ENCODE results near the gene KIF14. TPM values are rescaled to one million over a fixed set of nuclear protein-coding genes. Genes with fewer than 3 reads are reported as not detected.
"Not testable (repeated sequence)": the region's sequence is repeated elsewhere in the genome, so short reads cannot be mapped to it uniquely, and the experiment has no call there.

Gene KIF14
- polyA plus RNA-seq, 1 donor from 2014 or later = 0.16 TPM

DNA sequence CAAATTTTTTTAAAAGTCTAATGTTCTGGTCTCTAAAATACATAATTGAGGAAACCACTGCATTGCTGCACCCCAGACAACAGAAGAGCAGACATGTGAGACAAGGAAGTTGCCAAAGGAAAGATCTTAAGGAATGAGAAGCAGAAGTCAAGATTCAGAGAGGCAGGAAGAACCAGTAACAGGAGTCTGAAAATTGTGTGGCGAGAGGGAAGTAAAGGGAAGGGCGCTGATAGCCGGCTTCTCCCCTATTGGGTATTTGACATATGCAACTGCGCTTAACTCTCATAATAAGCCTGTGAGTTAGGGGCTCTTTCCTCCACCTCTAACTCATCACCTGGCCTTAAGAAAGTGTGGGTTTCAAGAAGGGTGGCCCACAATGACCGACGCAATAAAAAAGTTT is 21.9 kb upstream of the KIF14 start:
- no peak overlapping the region for H3K4me3 Mint-ChIP-seq
- H3K27ac Mint-ChIP-seq = peak overlapping the region in 1 of 3 donors; percentile 53
- no peaks in the 10 kb centered on the region for H3K27me3 Mint-ChIP-seq
- H3K4me1 Mint-ChIP-seq = peaks cover 9 to 14% (median 12%) of the 10 kb centered on the region in 3 donors
- H3K36me3 Mint-ChIP-seq = peaks cover 6% of the 10 kb centered on the region
- no peaks in the 10 kb centered on the region for H3K9me3 Mint-ChIP-seq

DNA sequence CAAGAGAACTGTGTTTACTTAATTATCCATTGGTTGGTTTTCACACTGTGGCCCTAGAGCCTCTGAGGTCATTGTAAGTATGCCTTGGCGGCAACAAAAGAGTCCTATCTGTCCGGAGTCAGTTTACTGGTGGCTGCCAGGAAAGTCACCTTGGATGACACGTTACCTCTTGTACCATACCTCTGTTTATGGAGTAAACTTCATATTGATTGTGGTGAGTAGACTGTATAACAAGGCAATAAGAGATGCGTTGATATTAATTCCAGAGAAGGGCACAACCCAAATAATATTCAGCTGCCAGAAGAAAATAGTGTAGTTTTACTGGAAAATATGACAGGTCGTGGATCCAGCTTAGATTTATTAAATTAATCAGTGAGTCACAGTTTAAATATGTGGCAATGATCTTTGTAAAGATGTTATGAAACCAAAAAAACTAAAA is 20.4 kb upstream of the KIF14 start:
- Mint-ChIP-seq H3K4me1 (peaks cover 5 to 7% (median 5%) of the 10 kb centered on the region in 3 donors), H3K27me3 (no peaks in the 10 kb centered on the region), H3K9me3 (no peaks in the 10 kb centered on the region), H3K27ac (no peak overlapping the region), H3K4me3 (no peak overlapping the region), H3K36me3 (peaks cover 3% of the 10 kb centered on the region)

DNA sequence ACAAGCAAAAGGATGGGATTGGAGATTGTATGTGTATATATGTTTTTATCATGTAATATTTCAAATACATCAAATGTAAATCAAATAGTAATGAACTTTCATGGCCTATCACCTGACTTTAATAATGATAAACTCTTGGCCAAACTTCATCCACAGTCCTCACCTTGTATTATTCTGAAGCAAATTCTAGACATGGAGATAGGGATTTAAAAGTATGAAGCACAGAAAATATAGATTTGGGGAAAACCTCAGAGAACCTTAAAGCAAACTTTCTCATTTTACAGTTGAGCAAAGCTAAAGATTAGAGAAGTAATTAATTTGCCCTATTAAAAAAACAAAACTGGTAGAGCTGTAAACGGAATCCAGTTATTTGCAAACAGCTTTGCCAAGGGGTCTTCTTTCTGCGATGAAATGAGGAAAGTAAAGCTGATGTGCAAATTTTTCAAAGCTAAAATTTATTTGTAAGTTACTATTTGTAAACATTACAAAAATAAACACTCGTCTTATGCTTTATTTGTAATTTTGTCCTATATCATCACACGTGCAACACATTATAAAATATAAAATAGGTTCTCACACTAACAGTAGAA is 19.9 kb upstream of the KIF14 start:
- Mint-ChIP-seq H3K27ac (no peak overlapping the region), H3K9me3 (no peaks in the 10 kb centered on the region), H3K4me1 (peaks cover 5 to 7% (median 5%) of the 10 kb centered on the region in 3 donors), H3K4me3 (no peak overlapping the region), H3K27me3 (no peaks in the 10 kb centered on the region), H3K36me3 (peaks cover 3% of the 10 kb centered on the region)

DNA sequence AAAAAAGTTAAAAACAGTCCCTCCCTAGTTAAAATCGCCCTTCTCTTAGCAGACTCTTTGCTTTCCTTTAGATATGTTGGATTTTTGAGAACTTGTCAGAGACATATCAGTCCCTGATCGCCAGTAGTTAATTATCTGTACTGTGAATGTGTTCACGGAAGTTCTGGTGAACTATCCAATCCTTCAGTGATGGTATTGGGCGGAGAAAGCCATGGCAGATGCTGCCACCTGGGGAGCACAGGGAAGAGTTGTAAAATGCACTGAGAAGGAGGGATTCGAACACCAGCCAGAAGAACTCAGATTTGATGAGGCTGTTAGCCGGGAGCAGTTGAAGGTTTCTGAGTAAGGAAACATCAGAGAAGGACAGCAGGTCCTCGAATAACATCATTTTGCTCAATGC is 17.5 kb upstream of the KIF14 start:
- Mint-ChIP-seq H3K4me1 (peaks cover 5 to 7% (median 5%) of the 10 kb centered on the region in 3 donors), H3K27me3 (no peaks in the 10 kb centered on the region), H3K9me3 (no peaks in the 10 kb centered on the region), H3K36me3 (peaks cover 4% of the 10 kb centered on the region), H3K27ac (no peak overlapping the region), H3K4me3 (no peak overlapping the region)

DNA sequence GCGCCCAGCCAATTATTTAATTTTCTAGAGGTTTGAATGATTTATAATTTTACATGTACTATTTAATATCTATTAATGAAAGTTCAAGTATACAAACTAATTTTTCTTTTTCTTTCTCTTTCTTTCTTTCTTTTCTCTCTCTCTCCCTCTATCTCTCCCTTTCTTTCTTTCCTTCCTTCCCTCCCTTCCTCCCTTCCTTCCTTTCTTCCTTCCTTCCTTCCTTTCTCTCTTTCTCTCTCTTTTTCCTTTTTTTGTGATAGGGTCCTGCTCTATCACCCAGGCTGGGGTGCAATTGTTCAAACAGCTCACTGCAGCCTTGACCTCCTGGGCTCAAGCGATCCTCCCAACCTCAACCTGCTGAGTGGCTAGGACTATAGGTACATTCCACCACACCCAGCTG is 16.1 kb upstream of the KIF14 start:
- H3K27ac Mint-ChIP-seq = no peak overlapping the region
- H3K36me3 Mint-ChIP-seq = peaks cover 4% of the 10 kb centered on the region
- H3K9me3 Mint-ChIP-seq = no peaks in the 10 kb centered on the region
- peak overlapping the region in 2 of 4 donors; percentile 20 to 38 for H3K4me3 Mint-ChIP-seq
- peaks cover 5 to 6% (median 5%) of the 10 kb centered on the region in 3 donors for H3K4me1 Mint-ChIP-seq
- no peaks in the 10 kb centered on the region for H3K27me3 Mint-ChIP-seq

DNA sequence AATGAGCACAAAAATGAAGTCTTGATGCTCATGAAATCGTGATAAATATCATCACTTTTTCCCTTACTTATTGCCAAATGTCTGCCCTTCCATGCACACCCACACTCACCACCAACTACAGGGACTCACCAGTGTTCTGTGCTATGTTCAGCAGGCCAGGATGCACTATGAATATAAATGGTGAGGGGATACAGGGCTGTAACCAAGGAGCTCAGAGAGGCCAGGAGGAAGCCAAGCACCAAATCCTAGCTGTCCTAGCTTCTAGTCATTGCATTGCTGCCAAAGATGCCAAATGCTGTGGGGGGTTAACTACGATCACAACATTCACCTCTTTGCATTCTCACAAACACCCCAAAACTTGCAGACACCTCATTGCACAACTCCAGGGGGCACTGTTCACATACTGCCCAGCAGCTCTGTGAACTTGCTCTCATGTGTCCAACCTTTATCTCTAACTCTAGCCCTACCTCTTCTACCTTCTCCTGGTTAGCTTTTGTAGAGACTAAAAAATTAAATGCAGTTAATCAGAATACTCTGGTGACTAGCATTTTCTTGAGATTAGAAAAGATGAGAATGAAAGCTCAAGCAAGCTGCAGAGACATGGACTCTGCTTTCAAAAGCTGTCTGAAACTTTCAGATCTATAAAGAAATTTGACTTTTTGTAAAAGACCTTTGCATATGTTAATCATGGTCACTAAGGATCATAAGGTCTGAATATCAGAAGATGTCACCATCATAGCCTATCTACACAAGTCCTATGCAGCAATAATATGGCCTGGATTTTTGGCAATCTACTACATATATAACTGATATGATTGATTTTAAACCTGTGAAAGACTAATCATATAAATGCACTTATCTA is 13.9 kb upstream of the KIF14 start:
- Mint-ChIP-seq H3K36me3 (peaks cover 2% of the 10 kb centered on the region), H3K27me3 (no peaks in the 10 kb centered on the region), H3K27ac (no peak overlapping the region), H3K9me3 (no peaks in the 10 kb centered on the region), H3K4me1 (peaks cover 0 to under 1% (median 0%) of the 10 kb centered on the region in 3 donors), H3K4me3 (no peak overlapping the region)

DNA sequence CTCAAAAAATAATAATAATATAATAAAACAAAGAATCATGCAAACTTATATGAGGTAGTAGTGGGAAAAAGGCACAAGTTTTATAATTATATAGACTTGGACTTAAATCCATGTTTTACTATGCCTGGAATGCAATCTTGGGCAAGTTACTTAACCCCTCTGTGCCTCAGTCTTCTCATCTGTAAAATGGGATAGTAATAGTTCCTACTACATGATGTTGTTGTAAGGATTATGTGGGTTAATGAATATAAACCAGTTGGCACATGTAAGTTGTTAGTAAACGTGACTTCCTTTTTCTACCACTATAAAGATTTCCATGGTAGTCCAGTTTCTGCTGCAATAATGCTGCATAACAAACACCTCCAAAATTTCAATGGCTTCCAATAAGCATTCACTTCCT is 10.8 kb upstream of the KIF14 start:
- Mint-ChIP-seq H3K9me3 (no peaks in the 10 kb centered on the region), H3K4me3 (peak overlapping the region in 2 of 4 donors; percentile 0 to 8), H3K27me3 (no peaks in the 10 kb centered on the region), H3K27ac (no peak overlapping the region), H3K36me3 (peaks cover 2% of the 10 kb centered on the region), H3K4me1 (peaks cover 15 to 20% (median 19%) of the 10 kb centered on the region in 3 donors)

DNA sequence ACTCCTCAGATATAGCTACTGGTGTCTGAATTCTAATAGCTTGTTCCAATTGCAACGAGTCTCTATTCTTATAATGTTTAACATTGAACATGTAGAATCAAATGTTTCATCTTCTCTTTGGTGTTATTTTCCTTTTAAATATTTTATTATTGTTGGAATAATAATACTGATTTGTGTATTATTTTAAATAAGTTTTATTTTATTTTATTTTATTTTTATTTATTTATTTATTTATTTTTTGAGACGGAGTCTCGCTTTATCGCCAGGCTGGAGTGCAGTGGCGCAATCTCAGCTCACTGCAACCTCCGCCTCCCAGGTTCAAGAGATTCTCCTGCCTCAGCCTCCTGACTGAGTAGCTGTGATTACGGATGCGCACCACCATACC is 10.0 kb upstream of the KIF14 start:
- not testable (repeated sequence) for H3K27ac Mint-ChIP-seq, H3K36me3 Mint-ChIP-seq, H3K9me3 Mint-ChIP-seq, H3K27me3 Mint-ChIP-seq, H3K4me3 Mint-ChIP-seq
- H3K4me1 Mint-ChIP-seq = peaks cover 15 to 20% (median 19%) of the 10 kb centered on the region in 3 donors

DNA sequence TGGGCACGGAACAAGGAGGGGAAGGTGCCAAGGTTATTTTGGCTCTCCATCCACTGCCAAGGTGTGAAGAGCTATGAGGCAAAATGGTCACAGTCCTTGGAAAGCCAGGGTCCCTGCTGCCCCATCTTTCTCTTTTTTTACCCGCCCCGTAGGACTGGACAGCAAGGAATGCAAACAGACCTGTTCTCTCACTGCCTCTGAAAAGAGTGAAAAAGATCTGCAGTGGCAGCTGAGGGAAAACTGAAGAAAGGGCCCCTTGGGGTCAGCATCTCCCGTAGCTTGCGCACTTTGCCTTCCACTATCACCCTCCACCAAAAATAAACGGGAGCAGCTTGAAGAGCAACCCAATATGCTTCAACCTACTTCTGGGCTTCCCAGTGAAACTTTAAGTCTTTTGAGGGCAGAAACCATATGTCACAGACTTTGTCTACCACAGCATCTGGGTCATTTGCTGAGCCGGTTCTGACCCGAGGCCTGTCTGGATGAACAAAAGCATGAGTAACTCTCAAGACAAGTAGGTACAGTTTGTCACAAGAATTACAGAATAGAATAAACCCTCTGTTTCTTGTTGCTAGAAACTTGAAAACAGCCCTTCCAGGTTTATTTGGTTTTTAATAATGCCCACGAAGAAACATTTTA is 9.4 kb upstream of the KIF14 start:
- Mint-ChIP-seq H3K36me3 (peaks cover 2% of the 10 kb centered on the region), H3K4me3 (no peak overlapping the region), H3K27me3 (no peaks in the 10 kb centered on the region), H3K27ac (peak overlapping the region in 1 of 3 donors; percentile 31), H3K4me1 (peaks cover 15 to 20% (median 19%) of the 10 kb centered on the region in 3 donors), H3K9me3 (no peaks in the 10 kb centered on the region)

DNA sequence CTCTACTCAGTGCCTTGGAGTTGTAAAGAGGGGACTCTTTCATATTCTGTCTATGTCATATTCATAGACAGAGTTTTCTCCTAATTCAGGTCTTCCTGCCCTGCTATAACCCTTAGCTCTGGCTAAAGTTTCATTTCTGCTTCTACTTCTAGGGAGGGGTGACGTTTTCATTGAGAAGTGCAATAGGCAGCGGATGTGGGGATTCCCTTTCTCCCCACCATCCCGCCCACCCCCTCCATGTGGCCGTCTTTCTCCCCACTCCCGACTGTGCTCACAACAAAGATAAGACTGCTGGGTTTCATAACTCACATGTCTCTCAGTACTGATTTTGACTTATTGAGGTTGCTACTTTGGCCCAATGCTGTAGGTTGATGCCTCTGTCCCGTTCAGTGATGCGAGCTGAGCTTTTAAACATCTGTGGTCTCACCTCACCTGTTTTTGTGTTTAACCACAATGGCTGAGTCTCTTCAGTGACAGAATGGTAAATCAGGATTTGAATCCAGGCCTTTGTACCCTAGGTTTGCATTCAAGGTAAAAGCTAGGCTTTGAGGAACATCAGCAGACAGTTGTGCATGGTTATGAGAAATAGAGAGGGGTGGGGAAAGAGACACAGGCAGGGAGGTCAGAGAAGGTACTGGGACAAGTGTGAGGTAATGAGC is 7.8 kb upstream of the KIF14 start:
- Mint-ChIP-seq H3K27ac (peak overlapping the region; percentile 64 to 80 (median 72)), H3K4me3 (peak overlapping the region; percentile 28 to 86 (median 50)), H3K27me3 (no peaks in the 10 kb centered on the region), H3K9me3 (no peaks in the 10 kb centered on the region), H3K4me1 (peaks cover 15 to 20% (median 19%) of the 10 kb centered on the region in 3 donors), H3K36me3 (no peaks in the 10 kb centered on the region)

DNA sequence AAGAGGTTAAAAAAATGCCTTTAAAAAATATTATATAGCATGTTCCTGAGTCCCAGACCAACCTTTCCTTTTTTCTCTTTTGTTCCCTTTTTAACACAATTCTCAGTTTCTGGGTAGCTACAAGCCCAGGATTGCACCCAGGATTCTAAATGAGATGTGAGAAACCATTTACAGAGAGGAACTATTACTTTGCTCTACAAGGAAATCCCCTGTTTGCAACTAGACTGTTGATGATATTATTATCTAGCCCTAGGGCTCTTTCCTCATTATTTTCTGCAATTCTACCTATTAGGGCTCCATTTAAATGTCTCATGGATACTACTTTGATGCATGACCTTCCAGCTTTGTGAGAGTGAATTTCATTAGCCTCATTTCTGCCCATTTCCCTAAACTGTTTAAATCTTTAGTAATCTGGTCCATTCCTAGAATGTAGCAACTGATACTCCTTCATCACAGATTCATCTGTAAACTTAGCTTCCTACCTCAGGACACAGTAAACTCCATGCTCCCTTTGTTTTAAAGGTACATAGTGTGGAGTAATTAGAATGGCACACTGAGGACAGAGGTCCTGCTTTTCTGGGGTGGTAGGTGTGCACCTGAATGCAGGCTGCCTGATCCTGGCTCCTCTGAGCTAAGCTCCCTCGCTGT is 7.1 kb upstream of the KIF14 start:
- no peaks in the 10 kb centered on the region for H3K27me3 Mint-ChIP-seq
- peak overlapping the region in 2 of 3 donors; percentile 72 to 80 for H3K27ac Mint-ChIP-seq
- peaks cover 15 to 20% (median 19%) of the 10 kb centered on the region in 3 donors for H3K4me1 Mint-ChIP-seq
- H3K36me3 Mint-ChIP-seq = no peaks in the 10 kb centered on the region
- H3K9me3 Mint-ChIP-seq = no peaks in the 10 kb centered on the region
- H3K4me3 Mint-ChIP-seq = peak overlapping the region in 3 of 4 donors; percentile 28 to 86 (median 41)

DNA sequence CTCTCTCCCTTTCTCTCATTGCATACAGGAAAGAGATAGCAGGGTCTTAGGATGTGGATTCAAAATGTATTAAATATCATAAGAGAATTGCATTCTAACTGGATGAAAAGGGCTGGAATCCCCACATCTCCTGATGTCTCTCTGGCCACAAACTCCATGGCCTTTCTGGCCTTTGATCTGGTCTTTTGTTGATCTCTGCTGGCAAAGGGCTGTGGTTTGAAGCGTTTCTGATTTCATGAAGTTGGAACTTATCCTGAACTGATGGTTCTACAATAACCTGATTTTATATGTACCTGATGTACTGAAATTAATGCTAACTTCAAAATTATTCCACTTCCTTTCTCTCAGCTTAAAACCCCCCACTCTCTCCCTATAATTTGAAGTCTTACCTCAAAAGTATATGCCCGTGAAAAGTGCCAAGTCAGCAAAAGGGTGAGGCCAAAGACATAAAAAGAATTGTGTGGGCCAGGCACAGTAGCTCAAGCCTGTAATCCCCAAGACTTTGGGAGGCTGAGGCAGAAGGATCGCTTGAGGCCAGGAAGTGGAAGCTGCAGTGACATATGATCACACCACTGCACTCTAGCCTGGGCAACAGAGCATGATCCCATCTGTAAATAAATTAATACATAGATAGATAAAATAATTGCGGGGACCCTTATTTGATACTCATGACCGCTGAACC is 6.4 kb upstream of the KIF14 start:
- H3K4me1 Mint-ChIP-seq = peaks cover 15 to 21% (median 19%) of the 10 kb centered on the region in 3 donors
- no peaks in the 10 kb centered on the region for H3K27me3 Mint-ChIP-seq
- H3K4me3 Mint-ChIP-seq = no peak overlapping the region
- H3K36me3 Mint-ChIP-seq = no peaks in the 10 kb centered on the region
- peak overlapping the region in 2 of 3 donors; percentile 31 to 80 for H3K27ac Mint-ChIP-seq
- no peaks in the 10 kb centered on the region for H3K9me3 Mint-ChIP-seq

DNA sequence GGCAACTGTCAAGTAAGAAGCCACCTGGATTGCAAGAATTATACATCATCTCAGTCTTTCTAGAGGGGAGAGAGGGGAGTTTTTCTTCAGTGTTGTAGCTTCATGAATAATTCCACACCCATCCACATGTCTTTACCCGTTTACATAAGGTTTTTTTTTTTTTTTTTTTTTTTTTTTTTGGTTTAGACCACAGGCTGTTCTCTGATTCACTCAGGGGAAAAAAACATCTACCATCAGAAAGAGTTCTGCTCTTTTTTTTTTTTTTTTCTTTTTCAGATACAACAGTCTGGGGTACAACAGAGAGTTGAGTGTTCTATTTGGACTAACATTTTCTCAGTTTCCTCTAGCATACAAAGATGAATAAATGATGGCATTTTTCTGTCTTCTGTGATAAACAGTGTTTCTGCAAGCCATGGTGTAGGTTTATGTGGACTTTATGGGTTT is 4.9 kb upstream of the KIF14 start:
- Mint-ChIP-seq H3K36me3 (no peaks in the 10 kb centered on the region), H3K27me3 (no peaks in the 10 kb centered on the region), H3K4me1 (peaks cover 21% of the 10 kb centered on the region in 3 donors), H3K4me3 (no peak overlapping the region), H3K9me3 (no peaks in the 10 kb centered on the region), H3K27ac (peak overlapping the region in 1 of 3 donors; percentile 71)
